ENCODE results near the gene PPEF1.
A peak's percentile ranks its signal among the peaks of the same experiment; 100 is the strongest.

The PPEF1 gene

DNA sequence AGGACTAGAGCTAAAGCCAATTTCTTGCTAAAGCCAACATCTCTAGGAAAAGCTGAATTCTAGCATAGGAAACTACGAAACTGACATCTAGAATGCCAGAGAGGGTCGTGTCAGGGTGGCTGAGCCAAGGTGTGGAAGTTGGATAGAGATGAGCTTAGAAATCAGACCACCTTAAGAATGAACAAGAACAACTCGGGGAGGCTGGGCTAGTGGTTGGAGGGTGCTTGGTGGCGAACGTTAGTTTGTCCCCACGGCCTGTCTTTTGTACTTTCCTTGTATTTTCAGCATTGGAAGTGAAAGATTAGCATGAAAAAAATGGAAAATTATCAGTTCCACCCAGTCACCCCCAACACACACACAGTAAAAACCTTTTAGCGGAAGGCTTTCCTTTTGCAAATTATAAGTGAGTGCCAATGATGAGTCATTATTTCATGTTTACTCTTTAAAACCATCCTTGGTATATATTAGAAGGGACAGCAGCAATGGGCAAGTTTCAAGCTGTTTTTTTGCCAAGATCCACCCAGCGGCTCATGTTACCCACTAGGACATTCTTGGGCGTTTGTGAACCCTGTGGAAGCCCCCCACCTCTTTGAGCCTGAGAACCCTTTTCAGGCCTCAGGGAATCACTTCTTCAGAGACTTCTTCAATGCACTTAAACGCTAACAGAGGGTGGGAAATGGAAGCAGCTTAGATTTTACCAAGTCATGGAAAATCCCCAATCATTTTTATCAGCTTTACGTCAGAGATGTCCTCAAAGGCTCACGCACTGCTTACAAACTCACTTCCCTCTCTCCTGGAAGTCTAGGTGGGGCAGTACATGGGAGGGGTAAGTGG, 4.9 kb upstream of the PPEF1 start:
- peak overlapping the region in 1 of 2 donors; percentile 47 for H3K27ac ChIP-seq
- no peak for DNase-seq (ENCODE audit: low spot score)
- H3K4me3 ChIP-seq: no peak overlapping the region
- TF ChIP-seq, protein P1, sequence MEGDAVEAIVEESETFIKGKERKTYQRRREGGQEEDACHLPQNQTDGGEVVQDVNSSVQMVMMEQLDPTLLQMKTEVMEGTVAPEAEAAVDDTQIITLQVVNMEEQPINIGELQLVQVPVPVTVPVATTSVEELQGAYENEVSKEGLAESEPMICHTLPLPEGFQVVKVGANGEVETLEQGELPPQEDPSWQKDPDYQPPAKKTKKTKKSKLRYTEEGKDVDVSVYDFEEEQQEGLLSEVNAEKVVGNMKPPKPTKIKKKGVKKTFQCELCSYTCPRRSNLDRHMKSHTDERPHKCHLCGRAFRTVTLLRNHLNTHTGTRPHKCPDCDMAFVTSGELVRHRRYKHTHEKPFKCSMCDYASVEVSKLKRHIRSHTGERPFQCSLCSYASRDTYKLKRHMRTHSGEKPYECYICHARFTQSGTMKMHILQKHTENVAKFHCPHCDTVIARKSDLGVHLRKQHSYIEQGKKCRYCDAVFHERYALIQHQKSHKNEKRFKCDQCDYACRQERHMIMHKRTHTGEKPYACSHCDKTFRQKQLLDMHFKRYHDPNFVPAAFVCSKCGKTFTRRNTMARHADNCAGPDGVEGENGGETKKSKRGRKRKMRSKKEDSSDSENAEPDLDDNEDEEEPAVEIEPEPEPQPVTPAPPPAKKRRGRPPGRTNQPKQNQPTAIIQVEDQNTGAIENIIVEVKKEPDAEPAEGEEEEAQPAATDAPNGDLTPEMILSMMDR (IDR thresholded peaks at IDR 0.05): no peak

GRCh38 chrX:18709833-18710232, 2.4 kb downstream of the PPEF1 start:
- H3K4me3 ChIP-seq: no peak overlapping the region
- no peak overlapping the region for H3K27ac ChIP-seq
- TF ChIP-seq, protein P1 (IDR thresholded peaks at IDR 0.05): no peak
- no peak for DNase-seq (ENCODE audit: low spot score)

DNA sequence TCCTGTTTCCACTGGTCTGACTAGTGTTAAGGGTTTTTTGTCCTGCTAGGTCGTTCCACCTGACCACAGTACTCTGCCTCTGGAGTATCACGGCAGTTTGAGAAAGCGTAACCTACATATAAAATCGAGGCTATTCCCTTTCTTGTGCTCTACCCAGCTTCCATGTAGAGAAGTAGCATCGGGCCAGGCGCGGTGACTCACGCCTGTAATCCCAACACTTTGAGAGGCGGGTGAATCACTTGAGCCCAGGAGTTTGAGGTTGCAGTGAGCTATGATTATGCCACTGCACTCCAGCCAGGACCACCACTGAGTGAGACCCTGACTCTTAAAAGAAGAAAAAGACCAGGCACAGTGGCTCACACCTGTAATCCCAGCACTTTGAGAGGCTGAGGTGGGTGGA, 7.5 kb downstream of the PPEF1 start:
- H3K4me3 ChIP-seq: no peak overlapping the region
- DNase-seq (ENCODE audit: low spot score): no peak

DNA sequence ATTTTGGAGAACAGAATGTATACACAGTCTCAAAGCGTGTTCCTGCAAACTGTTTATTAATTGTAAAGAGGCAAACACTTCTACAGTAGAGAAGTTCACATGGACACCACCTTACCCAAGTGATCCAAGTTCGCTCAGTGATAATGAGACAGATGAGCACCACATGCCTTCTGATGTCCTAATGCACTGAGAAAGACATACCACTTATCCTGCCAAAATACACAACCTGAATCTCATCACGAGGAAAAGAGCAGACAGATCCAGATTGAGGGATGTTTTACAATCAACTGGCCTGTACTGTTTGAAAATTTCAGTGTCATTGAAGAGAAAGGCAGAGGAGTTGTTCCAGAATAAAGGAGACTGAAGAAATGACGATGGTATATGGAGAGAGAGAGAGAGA, 12.4 kb downstream of the PPEF1 start:
- TF ChIP-seq, protein P1 (IDR thresholded peaks at IDR 0.05): no peak
- no peak for DNase-seq (ENCODE audit: low spot score)
- no peak overlapping the region for H3K4me3 ChIP-seq
- H3K27ac ChIP-seq: no peak overlapping the region

More for the DNA sequence above, 7.5 kb downstream of the PPEF1 start:
- no peak overlapping the region for H3K27ac ChIP-seq
- TF ChIP-seq, protein P1 (IDR thresholded peaks at IDR 0.05): no peak

GRCh38 chrX:18721683-18722499, 14.4 kb downstream of the PPEF1 start:
- H3K4me3 ChIP-seq: no peak overlapping the region
- no peak overlapping the region for H3K27ac ChIP-seq
- TF ChIP-seq, protein P1 (IDR thresholded peaks at IDR 0.05): no peak
- DNase-seq (ENCODE audit: low spot score): no peak

GRCh38 chrX:18722500-18723071, 15.1 kb downstream of the PPEF1 start:
- Histone ChIP-seq H3K27ac (peak overlapping the region in 1 of 2 donors; percentile 4), H3K4me3 (no peak overlapping the region)
- TF ChIP-seq, protein P1 (IDR thresholded peaks at IDR 0.05): no peak
- DNase-seq (ENCODE audit: low spot score): no peak

Data from coronary artery (tissue), 2 donors.